Choroid plexus epithelial cell (primary cell): ENCODE data around the gene SOAT1.
A peak's percentile ranks its signal among the peaks of the same experiment; 100 is the strongest.
"Not testable (repeated sequence)": the region's sequence is repeated elsewhere in the genome, so short reads cannot be mapped to it uniquely, and the experiment has no call there.

Experiments used
- DNase-seq: peaks from one replicate; pipeline ENCODE4 v3.0.0-alpha.2; 2010; ENCODE audit warnings: low read depth
- H3K4me3 ChIP-seq: 2 replicates; pipeline ENCODE4 v1.5.1; 2011; ENCODE audit warnings: low read depth, mild to moderate bottlenecking, control low read depth, low read length, moderate library complexity
- TF ChIP-seq, protein P1 (sequence below): conservative IDR thresholded peaks from 2 replicates; pipeline ENCODE4 v1.5.1; 2011; ENCODE audit warnings: low read depth, mild to moderate bottlenecking, control low read depth, inconsistent platforms, low read length, moderate library complexity

SOAT1 gene

DNA sequence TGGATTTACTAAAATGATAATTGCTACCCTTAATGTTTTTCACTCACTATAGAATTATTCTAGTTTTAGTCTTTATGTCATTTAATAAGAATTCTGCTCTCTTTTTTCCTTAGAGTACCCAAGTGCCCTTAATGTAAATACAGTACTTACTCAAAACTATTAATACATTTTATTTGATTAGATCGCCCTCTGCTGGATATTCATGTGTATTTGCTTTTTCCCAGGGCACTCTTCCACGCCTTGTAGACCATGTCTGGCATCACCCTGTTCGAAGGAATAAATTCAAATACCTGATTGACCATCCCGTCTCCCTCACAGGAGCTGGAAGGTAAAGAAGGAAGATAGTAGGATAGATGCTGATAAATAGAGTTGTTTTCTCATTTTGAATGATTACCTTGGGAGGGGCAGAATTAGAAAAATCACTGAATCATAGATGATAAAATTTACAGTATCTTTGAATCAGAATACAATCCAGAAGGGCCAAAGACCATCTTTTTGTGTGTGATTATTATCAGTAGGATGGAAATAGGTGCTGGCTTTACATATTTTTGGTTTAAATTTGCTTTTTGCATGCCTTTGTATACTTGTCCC is 76.2 kb downstream of the SOAT1 start:
- TF ChIP-seq, protein P1, sequence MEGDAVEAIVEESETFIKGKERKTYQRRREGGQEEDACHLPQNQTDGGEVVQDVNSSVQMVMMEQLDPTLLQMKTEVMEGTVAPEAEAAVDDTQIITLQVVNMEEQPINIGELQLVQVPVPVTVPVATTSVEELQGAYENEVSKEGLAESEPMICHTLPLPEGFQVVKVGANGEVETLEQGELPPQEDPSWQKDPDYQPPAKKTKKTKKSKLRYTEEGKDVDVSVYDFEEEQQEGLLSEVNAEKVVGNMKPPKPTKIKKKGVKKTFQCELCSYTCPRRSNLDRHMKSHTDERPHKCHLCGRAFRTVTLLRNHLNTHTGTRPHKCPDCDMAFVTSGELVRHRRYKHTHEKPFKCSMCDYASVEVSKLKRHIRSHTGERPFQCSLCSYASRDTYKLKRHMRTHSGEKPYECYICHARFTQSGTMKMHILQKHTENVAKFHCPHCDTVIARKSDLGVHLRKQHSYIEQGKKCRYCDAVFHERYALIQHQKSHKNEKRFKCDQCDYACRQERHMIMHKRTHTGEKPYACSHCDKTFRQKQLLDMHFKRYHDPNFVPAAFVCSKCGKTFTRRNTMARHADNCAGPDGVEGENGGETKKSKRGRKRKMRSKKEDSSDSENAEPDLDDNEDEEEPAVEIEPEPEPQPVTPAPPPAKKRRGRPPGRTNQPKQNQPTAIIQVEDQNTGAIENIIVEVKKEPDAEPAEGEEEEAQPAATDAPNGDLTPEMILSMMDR, result peak; percentile 71
- H3K4me3 ChIP-seq, result no peak overlapping the region
- peak; percentile 86 for DNase-seq

DNA sequence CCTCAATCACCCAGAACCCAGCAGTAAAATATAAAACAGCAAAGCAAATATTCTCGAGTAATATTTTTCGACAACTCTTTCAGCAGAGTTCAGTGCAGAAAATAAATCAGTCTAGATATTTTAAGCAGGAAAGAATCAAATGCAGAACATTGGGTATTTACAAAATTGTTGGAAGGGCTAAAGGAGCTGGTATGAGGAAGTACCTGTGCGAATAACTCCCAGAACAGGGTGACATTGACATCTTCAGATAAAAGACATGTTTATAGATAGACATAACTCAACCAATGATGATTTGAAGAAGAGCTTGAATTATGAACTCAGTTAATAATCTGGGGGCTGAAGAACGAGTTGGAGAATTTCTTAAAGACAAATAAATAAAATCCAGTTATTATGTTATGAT is 78.6 kb downstream of the SOAT1 start:
- TF ChIP-seq, protein P1, result no peak
- H3K4me3 ChIP-seq, result no peak overlapping the region
- no peak for DNase-seq

DNA sequence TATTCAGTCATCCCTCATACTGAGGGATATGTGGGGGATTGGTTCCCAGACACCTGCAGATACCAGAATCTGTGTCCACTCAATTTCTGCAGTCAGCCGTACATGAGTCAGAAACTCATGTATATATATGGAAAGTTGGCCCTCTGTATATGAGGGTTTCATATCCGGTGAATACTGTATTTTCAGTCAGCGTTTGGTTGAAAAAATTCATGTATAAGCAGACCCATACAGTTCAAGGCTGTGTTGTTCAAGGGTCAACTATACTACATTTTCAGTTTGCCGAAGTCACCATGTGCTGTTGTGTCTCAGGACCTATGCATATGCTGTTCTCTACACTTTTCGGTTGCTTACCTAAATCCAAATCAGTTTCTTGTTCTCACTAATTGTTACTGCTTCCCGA is 82.6 kb downstream of the SOAT1 start:
- TF ChIP-seq, protein P1, result no peak
- no peak overlapping the region for H3K4me3 ChIP-seq
- no peak for DNase-seq

DNA sequence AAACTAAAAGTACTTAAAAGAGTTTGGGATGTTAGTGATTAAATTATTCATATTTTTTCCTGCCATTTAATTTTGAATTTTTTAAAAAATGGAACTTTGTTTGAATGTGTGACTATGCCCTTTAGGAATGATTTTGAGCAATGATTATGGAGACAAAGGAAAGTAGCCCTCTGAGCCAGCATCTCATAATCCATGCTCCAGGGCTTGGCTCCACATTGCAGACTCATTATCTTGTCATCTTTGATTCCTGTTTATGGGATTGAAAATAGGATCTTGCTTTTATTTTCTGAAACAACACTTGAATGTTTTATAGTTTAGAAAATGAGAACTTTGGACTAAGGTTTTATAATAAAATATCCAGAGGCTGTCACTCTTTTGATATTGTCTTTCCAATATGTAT is 86.7 kb downstream of the SOAT1 start:
- no peak for DNase-seq
- H3K4me3 ChIP-seq, result no peak overlapping the region
- TF ChIP-seq, protein P1, result no peak

DNA sequence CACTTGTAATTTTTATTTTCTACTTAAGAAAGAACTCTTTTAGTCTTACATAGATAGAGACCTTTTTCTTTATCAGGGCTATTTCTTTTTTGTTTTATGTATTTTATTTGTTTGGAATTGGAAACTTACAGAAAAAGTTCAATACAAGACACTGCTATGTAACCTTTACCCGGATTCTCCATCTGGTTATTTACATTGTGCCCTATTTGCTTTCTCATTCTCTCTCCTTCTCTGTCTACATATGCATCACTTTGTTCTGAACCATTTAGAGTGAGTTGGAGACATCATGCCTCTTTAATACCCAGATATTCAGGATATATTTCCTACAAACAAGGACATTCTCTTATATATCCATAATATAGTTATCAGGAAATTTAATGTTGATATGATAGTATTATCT is 90.4 kb downstream of the SOAT1 start:
- H3K4me3 ChIP-seq, result no peak overlapping the region
- no peak for DNase-seq
- TF ChIP-seq, protein P1, result no peak

DNA sequence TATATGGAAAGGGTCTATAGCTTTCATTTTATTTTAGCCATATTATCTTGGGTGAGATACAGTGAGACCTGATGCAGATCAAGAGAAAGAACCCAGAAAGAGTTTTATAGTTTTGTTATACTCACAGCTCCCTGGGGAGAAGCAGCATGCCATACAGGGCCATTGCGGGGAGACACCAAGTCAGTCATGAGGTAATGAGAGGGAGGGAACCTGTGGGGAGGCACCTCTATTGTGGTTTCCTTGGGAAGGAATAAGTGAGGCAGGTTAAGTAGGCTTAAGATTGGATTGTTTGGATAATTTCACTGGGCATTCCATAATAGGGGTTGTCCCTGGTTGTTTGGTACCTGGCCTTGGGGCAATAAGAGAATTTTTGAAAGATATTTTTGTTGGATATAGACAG is 91.9 kb downstream of the SOAT1 start:
- H3K4me3 ChIP-seq, result no peak overlapping the region
- DNase-seq, result no peak
- TF ChIP-seq, protein P1, result no peak

DNA sequence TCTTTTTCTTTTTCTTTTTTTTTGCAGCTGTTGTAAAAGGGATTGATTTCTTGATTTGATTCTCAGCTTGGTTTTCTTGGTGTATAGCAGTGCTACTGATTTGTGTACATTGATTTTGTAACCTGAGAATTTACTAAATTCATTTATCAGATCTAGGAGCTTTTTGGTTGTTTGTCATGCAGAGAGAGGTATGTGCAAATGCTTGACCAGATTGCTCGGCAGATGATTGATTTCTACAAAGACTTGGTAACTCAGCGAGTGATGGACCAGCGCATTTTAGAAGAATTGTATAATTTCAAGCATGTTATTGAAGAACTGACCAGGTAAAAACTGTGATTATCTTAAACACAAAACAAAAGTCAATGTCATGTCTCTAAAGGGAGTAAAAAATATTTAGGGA is 100.1 kb downstream of the SOAT1 start:
- TF ChIP-seq, protein P1, result no peak
- DNase-seq, result no peak
- no peak overlapping the region for H3K4me3 ChIP-seq

DNA sequence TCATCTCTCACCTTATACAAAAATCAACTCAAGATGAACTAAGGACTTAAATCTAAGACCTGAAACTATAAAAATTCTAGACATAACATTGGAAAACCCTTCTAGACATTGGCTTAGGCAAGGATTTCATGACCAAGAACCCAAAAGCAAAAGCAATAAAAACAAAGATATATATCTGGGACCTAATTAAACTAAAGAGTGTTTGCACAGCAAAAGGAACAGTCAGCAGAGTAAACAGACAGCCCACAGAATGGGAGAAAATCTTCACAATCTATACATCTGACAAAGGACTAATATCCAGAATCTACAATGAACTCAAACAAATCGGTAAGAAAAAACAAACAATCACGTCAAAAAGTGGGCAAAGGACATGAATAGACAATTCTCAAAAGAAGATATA is 105.8 kb downstream of the SOAT1 start:
- not testable (repeated sequence) for H3K4me3 ChIP-seq, DNase-seq
